ENCODE results near the gene LRFN2.

LRFN2 gene

GRCh38 chr6:40400738-40401137 is 186.4 kb downstream of the LRFN2 start:
- no peak for DNase-seq (ENCODE audit: low read depth in 2 of 2)

DNA sequence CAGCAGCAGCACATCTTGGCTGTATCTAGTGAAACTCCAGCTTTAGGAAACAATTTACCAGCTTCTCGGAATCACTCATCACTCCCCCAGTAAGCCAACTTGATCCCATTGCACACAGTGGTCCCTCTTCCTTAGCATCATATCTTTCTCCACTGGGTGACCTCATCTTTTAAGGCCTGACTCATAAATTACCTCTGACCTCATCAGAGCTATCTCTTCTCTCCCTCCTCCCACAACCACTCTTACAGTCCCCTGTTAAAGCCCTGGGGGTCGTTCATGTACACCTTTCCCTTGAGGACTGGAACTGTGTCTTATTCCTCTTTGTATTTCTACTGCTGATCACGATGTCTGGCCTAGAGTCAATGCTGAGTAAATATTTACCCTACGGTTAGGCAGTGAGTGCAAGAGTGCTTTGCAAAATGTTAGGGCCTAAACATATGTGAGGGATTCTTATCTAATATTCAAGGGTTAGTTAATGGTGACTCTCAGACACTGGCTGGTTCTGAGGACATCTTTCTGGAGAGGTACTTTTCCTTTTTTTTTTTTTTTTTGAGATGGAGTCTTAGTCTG is 187.2 kb downstream of the LRFN2 start:
- DNase-seq (ENCODE audit: low read depth in 2 of 2) = no peak

DNA sequence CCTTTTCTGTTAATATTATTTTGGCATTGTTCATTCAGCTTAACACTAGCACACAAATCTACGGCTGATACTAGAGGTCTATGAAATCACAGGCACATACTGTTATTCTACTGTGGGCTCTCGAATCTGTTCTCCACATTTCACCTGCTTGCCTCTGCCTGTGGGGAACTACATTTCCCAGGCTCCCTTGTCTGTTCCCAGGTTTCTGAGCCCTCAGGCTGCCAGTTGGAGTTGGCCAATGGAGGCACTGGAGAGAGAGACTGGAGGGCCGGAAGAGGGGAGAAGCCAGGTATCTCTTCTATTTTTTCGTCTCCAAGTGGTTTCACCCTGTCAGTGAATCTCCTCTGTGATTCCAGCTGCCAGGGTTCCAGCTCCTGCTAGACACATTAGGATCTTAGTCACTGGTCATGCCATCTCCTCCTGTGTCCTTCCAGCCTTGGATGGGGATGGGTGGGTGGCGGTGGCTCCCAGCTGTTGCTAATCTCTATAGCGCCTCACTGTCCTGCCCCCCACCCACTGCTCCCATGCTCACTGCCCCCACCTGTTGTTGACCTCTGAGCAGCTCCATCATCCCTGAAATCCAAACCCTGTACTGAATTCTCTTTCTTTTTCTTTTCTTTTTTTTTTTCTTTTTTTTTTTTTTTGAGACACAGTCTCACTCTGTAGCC is 188.2 kb downstream of the LRFN2 start:
- DNase-seq (ENCODE audit: low read depth in 2 of 2) = no peak

GRCh38 chr6:40398034-40398691 is 189.0 kb downstream of the LRFN2 start:
- DNase-seq (ENCODE audit: low read depth in 2 of 2) = no peak

- DNase-seq (ENCODE audit: low read depth in 2 of 2) = no peak
These were observed 189.7 kb downstream of the LRFN2 start for GRCh38 chr6:40397287-40398033.

- no peak for DNase-seq (ENCODE audit: low read depth in 2 of 2)
These were observed 191.5 kb downstream of the LRFN2 start for GRCh38 chr6:40395698-40396076.

DNA sequence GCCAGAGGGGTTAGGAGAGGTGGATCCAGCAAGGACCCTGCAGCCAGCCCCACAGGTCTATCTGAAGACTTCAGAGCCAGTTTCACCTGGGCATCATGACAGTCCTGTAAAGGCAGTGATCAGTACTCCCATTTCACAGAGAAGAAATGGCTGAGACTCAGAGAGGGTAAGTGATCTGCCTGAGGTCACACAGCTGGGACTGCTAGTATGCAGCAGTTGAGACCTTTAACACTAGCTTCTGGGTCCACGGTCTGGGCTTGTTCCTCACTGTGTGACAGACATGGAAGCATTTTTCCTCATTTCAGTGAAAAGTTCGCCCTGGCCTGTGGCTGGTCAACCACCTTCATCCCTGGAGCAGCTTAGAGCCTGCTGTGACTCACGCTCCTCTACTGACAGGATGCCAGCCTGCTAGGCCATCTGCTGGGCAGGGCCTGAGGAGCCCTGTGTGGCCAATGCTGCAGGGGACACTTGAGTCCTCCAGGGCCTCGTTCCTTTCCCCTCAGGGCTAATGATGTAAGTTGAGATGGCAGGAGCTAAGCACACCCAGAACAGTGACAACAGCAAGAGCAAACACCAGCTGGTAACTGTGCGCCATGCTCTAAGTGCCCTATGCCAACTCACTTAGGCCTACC is 192.0 kb downstream of the LRFN2 start:
- no peak for DNase-seq (ENCODE audit: low read depth in 2 of 2)

DNA sequence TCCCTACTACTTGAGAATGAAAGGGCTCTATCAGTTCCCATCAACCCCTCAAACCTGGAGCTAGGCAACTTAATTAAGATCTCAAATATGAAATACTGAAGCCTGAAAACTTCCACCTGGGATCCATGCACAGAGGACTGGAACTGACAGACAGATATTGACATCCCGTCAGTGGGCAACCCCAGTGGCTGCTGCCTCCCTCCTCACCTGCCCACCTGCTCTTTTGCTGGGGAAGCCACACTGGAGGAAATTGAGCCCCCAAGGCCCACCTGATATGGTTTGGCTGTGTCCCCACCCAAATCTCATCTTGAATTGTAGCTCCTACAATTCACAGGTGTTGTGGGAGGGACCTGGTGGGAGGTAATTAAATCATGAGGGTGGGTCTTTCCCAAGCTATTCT is 192.8 kb downstream of the LRFN2 start:
- DNase-seq (ENCODE audit: low read depth in 2 of 2) = no peak

DNA sequence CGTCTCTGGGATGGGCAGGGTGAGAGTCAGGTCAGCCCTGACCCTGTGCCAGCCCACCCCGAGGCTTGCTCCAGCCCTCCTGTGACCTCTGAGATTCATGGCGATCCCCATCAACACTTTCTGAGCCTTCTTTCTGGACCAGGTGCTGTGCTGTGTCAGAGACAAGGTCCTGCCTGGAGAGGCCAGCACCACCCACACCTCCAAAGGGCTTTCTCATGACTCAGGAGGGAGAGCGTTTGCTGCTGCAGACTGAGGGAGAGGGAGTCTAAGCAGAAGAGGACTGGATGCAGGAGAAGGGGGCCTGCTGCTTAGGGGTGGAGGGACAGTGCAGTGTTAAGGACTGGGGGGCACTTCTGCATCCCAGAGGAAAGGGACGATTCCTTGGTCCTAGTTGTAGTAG is 193.5 kb downstream of the LRFN2 start:
- DNase-seq (ENCODE audit: low read depth in 2 of 2) = no peak

GRCh38 chr6:40392589-40392988 is 194.6 kb downstream of the LRFN2 start:
- no peak for DNase-seq (ENCODE audit: low read depth in 2 of 2)

DNA sequence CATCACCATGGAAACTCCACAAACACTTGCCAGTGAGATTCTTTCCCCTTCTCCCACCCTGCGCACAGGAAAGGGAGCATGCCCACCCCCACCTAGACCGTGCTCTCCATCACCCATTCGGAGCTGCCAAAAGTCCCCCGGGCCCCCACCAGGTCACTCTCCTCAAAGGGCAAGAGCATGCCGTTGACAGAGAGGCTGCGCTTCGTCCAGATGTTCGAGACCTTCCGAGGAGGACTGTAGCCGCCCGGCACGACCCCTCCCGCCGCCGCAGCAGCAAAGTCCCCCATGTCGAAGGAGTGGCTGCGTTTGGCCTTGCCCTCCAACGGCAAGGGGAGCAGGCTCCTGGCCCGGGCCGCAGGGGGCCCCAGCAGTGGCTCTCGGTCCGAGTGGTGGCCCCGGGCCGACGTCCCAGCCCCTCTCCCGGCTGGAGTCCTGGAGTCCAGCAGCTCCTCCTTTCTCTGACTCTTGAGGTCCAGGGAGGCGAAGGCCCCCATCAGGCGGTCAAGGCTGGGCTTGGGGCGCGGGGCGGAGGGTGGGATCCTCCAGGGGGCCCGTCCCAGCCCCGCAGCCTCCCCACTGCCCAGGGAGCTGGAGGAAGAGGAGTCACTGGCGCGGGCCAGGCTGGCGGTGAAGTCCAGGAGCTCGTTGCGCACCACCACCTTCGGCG is 195.2 kb downstream of the LRFN2 start:
- no peak for DNase-seq (ENCODE audit: low read depth in 2 of 2)

GRCh38 chr6:40391086-40391485 is 196.1 kb downstream of the LRFN2 start:
- no peak for DNase-seq (ENCODE audit: low read depth in 2 of 2)

- DNase-seq (ENCODE audit: low read depth in 2 of 2) = no peak
These were observed 196.9 kb downstream of the LRFN2 start for GRCh38 chr6:40390144-40390800.

- no peak for DNase-seq (ENCODE audit: low read depth in 2 of 2)
These were observed 197.9 kb downstream of the LRFN2 start for GRCh38 chr6:40389254-40389653.

DNA sequence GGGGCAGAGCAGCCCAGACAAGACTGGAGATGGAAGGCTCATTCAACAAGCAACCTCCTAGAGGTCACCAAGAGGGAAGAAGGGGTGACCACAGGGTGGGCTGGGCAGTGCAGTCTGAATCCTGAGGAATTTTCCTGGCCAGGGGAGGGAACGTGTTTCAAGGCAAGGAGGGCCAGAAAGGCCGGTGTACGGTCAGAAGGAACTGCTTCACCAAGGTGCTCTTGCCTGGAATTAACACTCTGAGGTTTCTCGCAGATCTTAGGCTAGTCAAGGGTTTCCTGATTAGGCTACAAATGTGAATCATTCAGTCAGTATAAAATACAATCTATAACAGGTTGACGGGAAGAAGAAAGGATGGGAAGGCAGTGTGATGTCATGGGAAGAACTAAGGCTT is 199.3 kb downstream of the LRFN2 start:
- no peak for DNase-seq (ENCODE audit: low read depth in 2 of 2)

- no peak for DNase-seq (ENCODE audit: low read depth in 2 of 2)
These were observed 199.9 kb downstream of the LRFN2 start for GRCh38 chr6:40387127-40387870.

DNA sequence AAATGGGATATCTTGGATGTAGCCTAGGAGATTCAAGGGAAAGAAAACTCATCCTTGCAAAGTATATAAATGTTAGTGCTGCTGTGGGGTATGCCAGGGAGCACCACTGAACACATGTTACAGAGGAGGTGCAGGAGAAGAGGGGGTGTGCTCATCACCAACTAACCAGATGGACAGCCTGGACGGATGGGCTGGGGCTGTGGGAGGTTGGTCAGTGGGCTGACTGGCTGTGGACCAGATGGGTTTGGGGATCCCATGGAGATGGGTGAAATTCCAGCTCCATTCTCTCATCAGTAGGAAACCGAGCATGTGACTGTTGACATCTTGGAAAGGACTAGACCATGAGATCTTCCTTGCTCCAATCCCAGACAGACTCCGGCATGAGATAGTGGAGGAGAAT is 201.0 kb downstream of the LRFN2 start:
- DNase-seq (ENCODE audit: low read depth in 2 of 2) = no peak

DNA sequence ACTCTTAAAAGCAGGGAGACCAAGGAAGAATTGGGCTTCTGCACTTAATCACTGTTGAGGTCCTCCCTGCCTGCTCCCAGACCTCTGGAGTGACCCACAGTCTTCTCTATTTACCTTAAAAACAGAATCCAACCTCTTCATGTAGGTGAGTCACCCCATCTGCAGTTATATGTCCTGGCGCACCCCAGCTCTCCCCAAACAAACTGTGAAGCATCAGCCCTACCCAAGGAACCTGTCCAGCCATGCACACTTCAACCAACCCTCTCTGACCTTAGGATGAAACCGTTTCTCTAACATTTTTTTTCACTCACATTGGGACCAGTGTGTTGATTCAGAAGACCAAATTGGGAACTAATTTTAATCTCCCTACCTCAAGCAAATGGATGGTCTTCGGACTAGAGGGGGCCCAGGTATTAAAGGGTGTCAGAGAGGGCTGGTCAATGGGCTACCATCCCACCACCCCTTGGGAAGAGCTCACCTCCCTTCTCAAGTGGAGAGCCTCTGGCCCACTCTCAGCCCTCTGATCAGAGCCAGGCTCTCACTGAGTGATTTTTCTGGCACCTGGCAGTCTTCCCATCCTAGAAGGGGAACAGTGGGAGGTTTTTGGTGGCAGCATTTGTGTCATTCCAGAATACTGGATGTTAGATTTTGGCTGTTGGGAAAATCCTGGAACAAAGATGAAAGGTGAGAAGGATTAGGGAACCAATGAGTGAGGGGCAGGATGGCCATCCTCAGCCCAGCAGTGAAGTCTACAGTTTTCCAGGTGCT is 203.6 kb downstream of the LRFN2 start:
- DNase-seq (ENCODE audit: low read depth in 2 of 2) = no peak

GRCh38 chr6:40380271-40380670 is 206.9 kb downstream of the LRFN2 start:
- DNase-seq (ENCODE audit: low read depth in 2 of 2) = no peak

DNA sequence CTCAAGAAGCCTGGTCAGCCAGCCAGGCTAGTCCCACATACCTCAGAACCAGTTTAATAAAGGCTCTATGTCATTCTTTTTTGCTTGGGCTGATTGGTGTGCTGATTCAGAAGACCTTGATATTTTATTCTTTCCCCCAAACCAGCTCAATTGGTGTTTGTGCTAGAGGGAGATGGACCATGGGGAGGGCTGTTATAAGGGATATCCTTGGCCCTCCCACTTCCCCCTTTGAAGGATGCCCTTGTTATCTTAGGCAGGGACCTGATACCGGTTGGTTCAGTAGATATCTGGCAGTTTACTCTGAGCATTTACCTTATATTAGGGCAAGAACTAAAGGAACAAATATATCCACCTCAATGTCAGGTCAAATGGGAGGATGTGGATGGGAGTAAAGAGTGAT is 207.4 kb downstream of the LRFN2 start:
- DNase-seq (ENCODE audit: low read depth in 2 of 2) = no peak

All from stimulated activated CD4-positive, alpha-beta T cell treated with anti-CD3 and anti-CD28 coated beads, Interleukin-12 subunit alpha, Interleukin-12 subunit beta, amount 100 ng/mL, for 24 hours (primary cell).